Liver (tissue), 9 donors: ENCODE results near the gene CMIP. TPM values are rescaled to one million over a fixed set of nuclear protein-coding genes. Genes with fewer than 3 reads are reported as not detected.

Experiments
- DNase-seq: peaks from one replicate; pipeline ENCODE4 v3.0.0-alpha.2; 2017; ENCODE audit warnings: low spot score
- H3K27ac ChIP-seq, 2 donors: one replicate each; pipeline ENCODE4 v1.7.0; 2013; ENCODE audit warnings: inconsistent platforms in 2 of 2, low read length in 2 of 2, control low read depth in 1 of 2, low read depth in 1 of 2, mild to moderate bottlenecking in 1 of 2
- H3K27me3 ChIP-seq, 4 donors: one replicate each; pipeline versions ENCODE4 v1.6.1 to v1.7.0; 2013; ENCODE audit warnings: low read length in 3 of 4, inconsistent platforms in 1 of 4, mild to moderate bottlenecking in 1 of 4, moderate library complexity in 1 of 4; ENCODE audit not compliant: control insufficient read depth in 4 of 4, insufficient read depth in 4 of 4
- H3K36me3 ChIP-seq, 4 donors: one replicate each; pipeline versions ENCODE4 v1.6.1 to v1.7.0; 2013; ENCODE audit warnings: low read length in 3 of 4, mild to moderate bottlenecking in 3 of 4, low read depth in 1 of 4, moderate library complexity in 1 of 4; ENCODE audit not compliant: control insufficient read depth in 4 of 4, insufficient read depth in 3 of 4
- H3K4me1 ChIP-seq, 4 donors: one replicate each; pipeline versions ENCODE4 v1.6.1 to v1.7.0; 2013; ENCODE audit warnings: low read length in 3 of 4, mild to moderate bottlenecking in 3 of 4, moderate library complexity in 1 of 4; ENCODE audit not compliant: control insufficient read depth in 4 of 4, insufficient read depth in 4 of 4
- H3K4me3 ChIP-seq, 3 donors: one replicate each; pipeline versions ENCODE4 v1.6.1 to v1.7.0; 2013; ENCODE audit warnings: low read length in 3 of 3, control low read depth in 1 of 3, low read depth in 1 of 3, mild to moderate bottlenecking in 1 of 3
- H3K9ac ChIP-seq, 2 donors: one replicate each; pipeline ENCODE4 v1.7.0; 2013; ENCODE audit warnings: low read length in 2 of 2, mild to moderate bottlenecking in 2 of 2, moderate library complexity in 2 of 2, control low read depth in 1 of 2, low read depth in 1 of 2
- H3K9me3 ChIP-seq, 4 donors: one replicate each; pipeline versions ENCODE4 v1.6.1 to v1.7.0; 2013; ENCODE audit warnings: low read length in 3 of 4; ENCODE audit not compliant: control insufficient read depth in 4 of 4
- EGR1 ChIP-seq, 2 donors: IDR thresholded peaks; 2 replicates each; pipeline ENCODE4 v1.6.1; 2016 to 2018; ENCODE audit warnings: antibody characterized with exemption in 2 of 2, low read depth in 2 of 2
- FOXA1 ChIP-seq: IDR thresholded peaks from 2 replicates; pipeline ENCODE4 v1.6.1; 2016; ENCODE audit warnings: antibody characterized with exemption
- FOXA2 ChIP-seq: IDR thresholded peaks from 2 replicates; pipeline ENCODE4 v1.6.1; 2016; ENCODE audit warnings: antibody characterized with exemption
- GABPA ChIP-seq, 2 donors: IDR thresholded peaks in 1 of 2; conservative IDR thresholded peaks in 1 of 2; 2 replicates each; pipeline ENCODE4 v1.6.1; 2016; ENCODE audit warnings: antibody characterized with exemption in 2 of 2, mild to moderate bottlenecking in 1 of 2, moderate library complexity in 1 of 2
- HNF4A ChIP-seq, 2 donors: conservative IDR thresholded peaks; 2 replicates each; pipeline ENCODE4 v1.6.1; 2016; ENCODE audit warnings: antibody characterized with exemption in 2 of 2, mild to moderate bottlenecking in 2 of 2
- HNF4G ChIP-seq: IDR thresholded peaks from 2 replicates; pipeline ENCODE4 v1.6.1; 2016; ENCODE audit warnings: antibody characterized with exemption
- JUND ChIP-seq, 2 donors: IDR thresholded peaks; 2 replicates each; pipeline ENCODE4 v1.6.1; 2016; ENCODE audit warnings: antibody characterized with exemption in 2 of 2
- NR2F2 ChIP-seq: IDR thresholded peaks from 2 replicates; pipeline ENCODE4 v1.6.1; 2016; ENCODE audit warnings: antibody characterized with exemption
- RAD21 ChIP-seq, 2 donors: IDR thresholded peaks; 2 replicates each; pipeline ENCODE4 v1.6.1; 2016; ENCODE audit warnings: antibody characterized with exemption in 2 of 2, mild to moderate bottlenecking in 2 of 2
- RXRA ChIP-seq, 2 donors: IDR thresholded peaks; 2 replicates each; pipeline ENCODE4 v1.6.1; 2017 to 2018; ENCODE audit warnings: antibody characterized with exemption in 2 of 2, mild to moderate bottlenecking in 1 of 2
- SP1 ChIP-seq: IDR thresholded peaks from 2 replicates; pipeline ENCODE4 v1.6.1; 2018; ENCODE audit warnings: antibody characterized with exemption, mild to moderate bottlenecking
- TAF1 ChIP-seq: conservative IDR thresholded peaks from 2 replicates; pipeline ENCODE4 v1.6.1; 2016; ENCODE audit warnings: antibody characterized with exemption, mild to moderate bottlenecking
- WGBS: extraction: QIAGEN DNeasy Blood & Tissue Kit; methylation state at CpG from one replicate; pipeline ENCODE4 v1.1.7; 2013; 5-methylcytosine and 5-hydroxymethylcytosine counted together
- polyA plus RNA-seq, 2 donors: library from polyadenylated mRNA; stranded (reverse) in 1 of 2; unstranded in 1 of 2; fragments of 200-250 nt in 1 of 2; fragments of >200 nt in 1 of 2; fragmentation: Nextera tagmentation in 1 of 2; extraction: Ambion mirVana in 1 of 2; gene quantifications; one replicate each; pipeline versions ENCODE4 v1.2.1 to v1.2.3, GENCODE V29; 2013 to 2015
- total RNA-seq, 2 donors: library from RNA; depleted of rRNA; stranded (reverse); fragments of >200 nt; gene quantifications; one replicate each; pipeline ENCODE4 v1.2.3, GENCODE V29; 2014
- TF ChIP-seq, protein P1 (sequence below): IDR thresholded peaks from 2 replicates; pipeline ENCODE4 v1.6.1; 2016; ENCODE audit warnings: antibody characterized with exemption
- TF ChIP-seq, protein P2 (sequence below): IDR thresholded peaks from 2 replicates; pipeline ENCODE4 v1.6.1; 2016; ENCODE audit warnings: antibody characterized with exemption, mild to moderate bottlenecking
- TF ChIP-seq, protein P3 (sequence below): fragments of 150-350 bp; IDR thresholded peaks from 2 replicates; pipeline ENCODE4 v1.5.1; 2017; ENCODE audit warnings: improper control_type of control experiment, low read depth, low read length; ENCODE audit not compliant: missing input control
- donor health status: healthy.
- donor health status: healthy.
- donor health status: healthy.
- donor health status: healthy.
- donor health status: healthy.

CMIP gene
- total and polyA plus RNA-seq, 4 donors, result 1.7 to 15.6 (median 10.1) TPM

DNA sequence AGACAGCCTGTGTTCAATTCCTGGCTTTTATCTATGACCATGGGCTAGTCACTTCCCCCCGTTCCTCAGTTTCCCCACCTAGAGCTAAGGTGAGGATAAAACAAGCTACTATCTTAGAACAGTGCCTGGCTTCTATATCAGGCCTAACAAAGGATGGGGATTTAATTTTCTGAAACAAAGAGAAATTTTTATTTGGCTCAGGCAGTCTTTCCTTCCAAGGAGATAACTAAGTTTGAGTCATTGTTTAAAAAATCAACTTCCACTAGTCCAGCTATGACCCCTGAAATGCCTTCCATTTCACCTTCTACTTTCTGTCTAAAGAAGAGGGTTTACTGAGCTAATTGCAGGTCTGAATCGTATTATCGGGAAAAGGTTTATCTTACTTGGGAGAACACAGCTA lies 99.0 kb downstream of the CMIP start:
- TF ChIP-seq NR2F2, result peak; percentile 53
- TF ChIP-seq, protein P1, sequence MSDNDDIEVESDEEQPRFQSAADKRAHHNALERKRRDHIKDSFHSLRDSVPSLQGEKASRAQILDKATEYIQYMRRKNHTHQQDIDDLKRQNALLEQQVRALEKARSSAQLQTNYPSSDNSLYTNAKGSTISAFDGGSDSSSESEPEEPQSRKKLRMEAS, result no peak
- Histone ChIP-seq H3K4me1 (peaks cover 14 to 65% (median 51%) of the 10 kb centered on the region in 4 donors), H3K27me3 (no peaks in the 10 kb centered on the region), H3K9ac (no peak overlapping the region), H3K4me3 (no peak overlapping the region), H3K9me3 (no peaks in the 10 kb centered on the region), H3K27ac (peak overlapping the region; percentile 87 to 91), H3K36me3 (no peaks in the 10 kb centered on the region)
- 75% methylated on average over 3 of the region's 3 CpGs for WGBS
- DNase-seq, result no peak

DNA sequence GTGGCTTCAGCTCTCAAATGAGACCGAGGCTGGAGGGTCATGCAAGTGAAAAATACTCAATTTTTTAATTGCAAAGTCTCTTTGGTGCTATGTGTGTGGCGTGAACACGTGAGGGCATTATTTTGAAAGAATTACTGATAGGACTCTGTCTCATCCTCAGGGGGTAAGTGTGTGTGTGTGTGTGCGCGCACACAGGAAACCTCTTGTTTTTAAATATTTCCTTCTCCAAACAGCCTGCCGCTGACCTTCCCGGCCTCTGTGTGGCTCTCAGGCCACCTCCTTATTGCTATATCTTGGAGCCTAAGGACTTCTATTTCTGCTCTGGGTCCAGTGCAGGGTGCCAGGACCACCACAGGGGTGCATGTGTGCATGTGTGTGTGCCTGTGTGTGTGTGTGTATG lies 99.7 kb downstream of the CMIP start:
- no peaks in the 10 kb centered on the region for H3K36me3 ChIP-seq
- TF ChIP-seq, protein P2, sequence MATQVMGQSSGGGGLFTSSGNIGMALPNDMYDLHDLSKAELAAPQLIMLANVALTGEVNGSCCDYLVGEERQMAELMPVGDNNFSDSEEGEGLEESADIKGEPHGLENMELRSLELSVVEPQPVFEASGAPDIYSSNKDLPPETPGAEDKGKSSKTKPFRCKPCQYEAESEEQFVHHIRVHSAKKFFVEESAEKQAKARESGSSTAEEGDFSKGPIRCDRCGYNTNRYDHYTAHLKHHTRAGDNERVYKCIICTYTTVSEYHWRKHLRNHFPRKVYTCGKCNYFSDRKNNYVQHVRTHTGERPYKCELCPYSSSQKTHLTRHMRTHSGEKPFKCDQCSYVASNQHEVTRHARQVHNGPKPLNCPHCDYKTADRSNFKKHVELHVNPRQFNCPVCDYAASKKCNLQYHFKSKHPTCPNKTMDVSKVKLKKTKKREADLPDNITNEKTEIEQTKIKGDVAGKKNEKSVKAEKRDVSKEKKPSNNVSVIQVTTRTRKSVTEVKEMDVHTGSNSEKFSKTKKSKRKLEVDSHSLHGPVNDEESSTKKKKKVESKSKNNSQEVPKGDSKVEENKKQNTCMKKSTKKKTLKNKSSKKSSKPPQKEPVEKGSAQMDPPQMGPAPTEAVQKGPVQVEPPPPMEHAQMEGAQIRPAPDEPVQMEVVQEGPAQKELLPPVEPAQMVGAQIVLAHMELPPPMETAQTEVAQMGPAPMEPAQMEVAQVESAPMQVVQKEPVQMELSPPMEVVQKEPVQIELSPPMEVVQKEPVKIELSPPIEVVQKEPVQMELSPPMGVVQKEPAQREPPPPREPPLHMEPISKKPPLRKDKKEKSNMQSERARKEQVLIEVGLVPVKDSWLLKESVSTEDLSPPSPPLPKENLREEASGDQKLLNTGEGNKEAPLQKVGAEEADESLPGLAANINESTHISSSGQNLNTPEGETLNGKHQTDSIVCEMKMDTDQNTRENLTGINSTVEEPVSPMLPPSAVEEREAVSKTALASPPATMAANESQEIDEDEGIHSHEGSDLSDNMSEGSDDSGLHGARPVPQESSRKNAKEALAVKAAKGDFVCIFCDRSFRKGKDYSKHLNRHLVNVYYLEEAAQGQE, result no peak
- TF ChIP-seq RAD21 (IDR thresholded peaks at IDR 0.05) (no peak), EGR1 (IDR thresholded peaks at IDR 0.05; ENCODE audit: low read depth in 2 of 2) (no peak), NR2F2 (peak; percentile 77), RXRA (IDR thresholded peaks at IDR 0.05) (no peak)
- no peaks in the 10 kb centered on the region for H3K9me3 ChIP-seq
- DNase-seq, result no peak
- H3K9ac ChIP-seq, result no peak overlapping the region
- peaks cover 18 to 65% (median 49%) of the 10 kb centered on the region in 4 donors for H3K4me1 ChIP-seq
- peak overlapping the region; percentile 87 to 91 for H3K27ac ChIP-seq
- no peaks in the 10 kb centered on the region for H3K27me3 ChIP-seq
- WGBS, result 52% methylated on average over 7 of the region's 7 CpGs
- H3K4me3 ChIP-seq, result no peak overlapping the region

DNA sequence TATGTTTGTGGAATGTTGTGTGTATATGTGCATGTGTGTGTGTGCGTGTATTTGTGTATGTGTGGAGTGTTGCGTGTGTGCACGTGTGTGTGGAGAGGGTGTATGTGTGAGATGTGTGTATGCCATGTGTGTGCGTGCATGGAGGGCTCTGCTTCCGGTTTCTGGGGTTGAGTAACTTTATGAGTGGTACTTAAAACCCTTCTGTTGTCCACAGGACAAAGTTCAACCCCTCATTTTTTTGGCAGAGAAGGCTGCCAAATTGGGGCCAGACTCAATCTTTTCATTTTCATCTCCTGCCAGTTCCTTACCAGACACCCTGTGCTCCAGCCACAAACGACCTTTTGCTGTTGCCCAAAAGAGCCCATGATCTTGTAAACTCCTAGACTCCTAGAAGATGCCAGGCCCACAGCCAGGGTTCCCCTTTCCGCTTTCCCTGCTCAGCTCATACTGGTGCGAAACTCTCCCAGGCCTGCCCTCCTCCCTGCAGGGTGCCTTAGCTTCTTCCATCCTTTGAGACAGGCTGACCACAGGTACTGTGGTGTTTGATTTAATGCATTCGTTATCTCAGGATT lies 100.2 kb downstream of the CMIP start:
- peaks cover 18 to 65% (median 49%) of the 10 kb centered on the region in 4 donors for H3K4me1 ChIP-seq
- peak; percentile 52 for TF ChIP-seq HNF4G
- TF ChIP-seq JUND (IDR thresholded peaks at IDR 0.05), result no peak
- TF ChIP-seq GABPA (IDR thresholded peaks at IDR 0.05 in 1 of 2, conservative IDR thresholded peaks at IDR 0.05 in 1 of 2), result no peak
- no peak for TF ChIP-seq FOXA1
- TF ChIP-seq RXRA (IDR thresholded peaks at IDR 0.05), result peak; percentile 29 to 42
- no peak for TF ChIP-seq EGR1 (IDR thresholded peaks at IDR 0.05; ENCODE audit: low read depth in 2 of 2)
- TF ChIP-seq, protein P3, sequence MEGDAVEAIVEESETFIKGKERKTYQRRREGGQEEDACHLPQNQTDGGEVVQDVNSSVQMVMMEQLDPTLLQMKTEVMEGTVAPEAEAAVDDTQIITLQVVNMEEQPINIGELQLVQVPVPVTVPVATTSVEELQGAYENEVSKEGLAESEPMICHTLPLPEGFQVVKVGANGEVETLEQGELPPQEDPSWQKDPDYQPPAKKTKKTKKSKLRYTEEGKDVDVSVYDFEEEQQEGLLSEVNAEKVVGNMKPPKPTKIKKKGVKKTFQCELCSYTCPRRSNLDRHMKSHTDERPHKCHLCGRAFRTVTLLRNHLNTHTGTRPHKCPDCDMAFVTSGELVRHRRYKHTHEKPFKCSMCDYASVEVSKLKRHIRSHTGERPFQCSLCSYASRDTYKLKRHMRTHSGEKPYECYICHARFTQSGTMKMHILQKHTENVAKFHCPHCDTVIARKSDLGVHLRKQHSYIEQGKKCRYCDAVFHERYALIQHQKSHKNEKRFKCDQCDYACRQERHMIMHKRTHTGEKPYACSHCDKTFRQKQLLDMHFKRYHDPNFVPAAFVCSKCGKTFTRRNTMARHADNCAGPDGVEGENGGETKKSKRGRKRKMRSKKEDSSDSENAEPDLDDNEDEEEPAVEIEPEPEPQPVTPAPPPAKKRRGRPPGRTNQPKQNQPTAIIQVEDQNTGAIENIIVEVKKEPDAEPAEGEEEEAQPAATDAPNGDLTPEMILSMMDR, result no peak
- peak; percentile 59 for TF ChIP-seq SP1
- TF ChIP-seq FOXA2, result no peak
- no peak for TF ChIP-seq TAF1
- TF ChIP-seq, protein P1, result no peak
- TF ChIP-seq NR2F2, result no peak
- peak; percentile 74 to 90 for TF ChIP-seq HNF4A (conservative IDR thresholded peaks at IDR 0.05)
- TF ChIP-seq RAD21 (IDR thresholded peaks at IDR 0.05), result peak in 1 of 2 donors; percentile 28
- TF ChIP-seq, protein P2, result no peak
- peak overlapping the region; percentile 87 to 91 for H3K27ac ChIP-seq
- DNase-seq, result no peak
- H3K27me3 ChIP-seq, result no peaks in the 10 kb centered on the region
- H3K9ac ChIP-seq, result no peak overlapping the region
- H3K36me3 ChIP-seq, result no peaks in the 10 kb centered on the region
- no peaks in the 10 kb centered on the region for H3K9me3 ChIP-seq
- H3K4me3 ChIP-seq, result no peak overlapping the region
- WGBS, result 46% methylated on average over 9 of the region's 9 CpGs
